Measurements from ENCODE around the gene SPAG17. TPM values are rescaled to one million over a fixed set of nuclear protein-coding genes. Genes with fewer than 3 reads are reported as not detected.

SPAG17 gene
- polyA plus RNA-seq, 1 donor: 1.4 TPM

DNA sequence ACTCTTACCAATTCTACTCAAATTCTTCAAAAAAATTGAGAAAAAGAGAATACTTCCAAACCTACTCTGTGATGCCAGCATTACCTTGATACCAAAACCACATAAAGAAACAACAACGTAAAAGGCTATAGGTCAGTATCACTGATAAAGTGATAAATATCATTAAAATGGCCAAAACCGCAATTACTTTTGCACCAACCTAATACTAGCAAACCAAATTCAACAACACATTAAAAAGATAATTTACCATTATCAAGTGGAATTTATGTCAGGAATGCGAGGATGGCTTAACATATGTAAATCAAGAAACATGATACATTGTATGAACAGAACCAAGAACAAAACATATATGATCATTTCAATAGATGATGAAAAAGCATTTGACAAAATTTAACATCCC, 7.0 kb downstream of the SPAG17 start:
- Histone ChIP-seq H3K4me1 (ENCODE audit: control insufficient read depth, insufficient read depth, low read length) (no peaks in the 10 kb centered on the region), H3K27ac (ENCODE audit: low read length) (no peak overlapping the region), H3K4me3 (ENCODE audit: low read length) (no peak overlapping the region), H3K36me3 (ENCODE audit: control insufficient read depth, insufficient read depth, low read length) (no peaks in the 10 kb centered on the region), H3K9me3 (ENCODE audit: control insufficient read depth, low read depth, low read length) (no peaks in the 10 kb centered on the region), H3K27me3 (ENCODE audit: control insufficient read depth, insufficient read depth, low read length) (no peaks in the 10 kb centered on the region)
- DNase-seq: no peak
- WGBS (ENCODE audit: insufficient coverage, low lambda C conversion rate): 94% methylated on average over 2 of the region's 3 CpGs

DNA sequence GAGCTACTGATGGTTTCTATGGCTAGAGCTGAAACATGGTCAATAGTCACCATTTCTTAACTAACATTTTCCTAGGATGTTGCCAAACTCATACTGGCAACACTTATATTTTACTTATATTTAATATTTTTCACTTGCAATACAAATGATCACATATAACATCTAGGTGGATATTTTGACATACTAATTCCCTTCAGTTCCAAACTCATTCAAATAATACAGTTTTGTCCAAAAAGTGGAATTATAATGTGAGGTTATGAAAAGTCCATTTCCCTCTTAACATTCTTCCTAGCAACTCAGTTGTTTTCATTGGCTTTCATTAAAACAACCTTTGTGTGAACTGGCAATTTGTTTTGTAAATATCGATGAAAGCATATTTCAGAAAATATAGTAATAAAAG, 16.0 kb downstream of the SPAG17 start:
- no peak for DNase-seq
- WGBS (ENCODE audit: insufficient coverage, low lambda C conversion rate): 100% methylated on average over 1 of the region's 1 CpG
- H3K27ac ChIP-seq (ENCODE audit: low read length): no peak overlapping the region

DNA sequence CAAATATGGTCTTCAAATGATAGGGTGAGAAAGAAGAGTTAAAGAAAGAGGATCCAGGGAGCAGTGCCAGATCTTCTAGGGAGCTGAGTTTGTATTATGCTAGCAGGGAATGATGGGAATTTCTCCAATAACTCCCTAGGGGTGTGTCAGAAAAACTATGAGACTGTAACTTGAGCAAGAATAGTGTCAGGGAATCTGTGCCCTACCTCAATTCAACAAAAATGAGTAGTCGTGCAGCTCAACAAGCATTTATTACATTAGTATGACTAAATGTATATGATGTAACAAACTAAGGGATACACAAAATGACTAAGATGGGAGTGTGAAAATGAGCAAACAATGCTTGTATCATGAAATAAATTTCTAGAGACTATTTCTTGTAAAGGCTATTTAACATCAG, 24.2 kb downstream of the SPAG17 start:
- no peak for DNase-seq
- 100% methylated on average over 1 of the region's 1 CpG for WGBS (ENCODE audit: insufficient coverage, low lambda C conversion rate)
- no peaks in the 10 kb centered on the region for H3K36me3 ChIP-seq (ENCODE audit: control insufficient read depth, insufficient read depth, low read length)
- no peaks in the 10 kb centered on the region for H3K27me3 ChIP-seq (ENCODE audit: control insufficient read depth, insufficient read depth, low read length)
- H3K27ac ChIP-seq (ENCODE audit: low read length): no peak overlapping the region
- no peaks in the 10 kb centered on the region for H3K9me3 ChIP-seq (ENCODE audit: control insufficient read depth, low read depth, low read length)
- no peak overlapping the region for H3K4me3 ChIP-seq (ENCODE audit: low read length)
- H3K4me1 ChIP-seq (ENCODE audit: control insufficient read depth, insufficient read depth, low read length): no peaks in the 10 kb centered on the region

More for the DNA sequence above, 16.0 kb downstream of the SPAG17 start:
- no peak overlapping the region for H3K4me3 ChIP-seq (ENCODE audit: low read length)
- no peaks in the 10 kb centered on the region for H3K36me3 ChIP-seq (ENCODE audit: control insufficient read depth, insufficient read depth, low read length)
- no peaks in the 10 kb centered on the region for H3K9me3 ChIP-seq (ENCODE audit: control insufficient read depth, low read depth, low read length)
- H3K27me3 ChIP-seq (ENCODE audit: control insufficient read depth, insufficient read depth, low read length): no peaks in the 10 kb centered on the region
- no peaks in the 10 kb centered on the region for H3K4me1 ChIP-seq (ENCODE audit: control insufficient read depth, insufficient read depth, low read length)

DNA sequence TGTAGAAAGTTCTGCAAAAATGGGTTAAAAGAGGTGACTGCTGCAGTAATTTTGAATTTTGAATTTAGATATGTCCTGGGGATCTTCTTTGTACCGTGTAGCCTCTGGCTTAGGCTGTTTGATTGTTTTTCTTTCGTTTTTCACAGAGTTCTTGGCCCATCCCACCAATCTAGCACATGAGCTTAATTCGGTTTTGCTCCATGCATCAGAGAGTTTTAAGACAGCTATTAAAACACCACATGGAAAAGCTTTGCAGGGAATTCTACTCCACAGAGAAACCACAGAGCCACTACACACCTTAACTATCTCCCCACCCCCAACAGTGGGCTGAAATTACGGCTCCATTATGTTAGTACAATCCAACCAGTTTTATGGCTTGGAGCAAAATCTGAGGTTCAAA, 25.5 kb downstream of the SPAG17 start:
- no peak for DNase-seq
- no peaks in the 10 kb centered on the region for H3K27me3 ChIP-seq (ENCODE audit: control insufficient read depth, insufficient read depth, low read length)

DNA sequence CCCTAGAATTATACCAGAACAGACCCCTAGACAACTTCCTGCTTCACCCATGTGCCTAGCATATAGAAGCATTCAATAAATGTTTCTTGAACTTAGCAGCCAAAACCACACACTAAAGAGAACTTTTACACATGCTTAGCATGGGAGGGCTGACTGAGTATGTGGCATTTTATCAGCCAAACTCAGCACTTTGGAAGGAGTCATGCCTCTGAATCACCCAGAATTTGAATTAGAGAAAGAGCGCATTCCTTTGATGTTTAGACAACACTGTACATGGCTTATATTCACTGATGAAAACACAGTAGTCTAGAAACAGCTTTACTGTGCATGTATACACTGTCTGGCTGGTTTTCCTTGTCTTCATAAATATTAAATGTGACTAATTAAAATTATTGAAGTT, 26.1 kb downstream of the SPAG17 start:
- DNase-seq: no peak
- Histone ChIP-seq H3K36me3 (ENCODE audit: control insufficient read depth, insufficient read depth, low read length) (no peaks in the 10 kb centered on the region), H3K27ac (ENCODE audit: low read length) (no peak overlapping the region), H3K27me3 (ENCODE audit: control insufficient read depth, insufficient read depth, low read length) (no peaks in the 10 kb centered on the region), H3K4me3 (ENCODE audit: low read length) (no peak overlapping the region), H3K9me3 (ENCODE audit: control insufficient read depth, low read depth, low read length) (no peaks in the 10 kb centered on the region), H3K4me1 (ENCODE audit: control insufficient read depth, insufficient read depth, low read length) (no peaks in the 10 kb centered on the region)
- WGBS (ENCODE audit: insufficient coverage, low lambda C conversion rate): no CpG with 5 or more reads among the region's 1 CpG

More for the DNA sequence above, 25.5 kb downstream of the SPAG17 start:
- Histone ChIP-seq H3K36me3 (ENCODE audit: control insufficient read depth, insufficient read depth, low read length) (no peaks in the 10 kb centered on the region), H3K4me1 (ENCODE audit: control insufficient read depth, insufficient read depth, low read length) (no peaks in the 10 kb centered on the region), H3K4me3 (ENCODE audit: low read length) (no peak overlapping the region), H3K27ac (ENCODE audit: low read length) (no peak overlapping the region), H3K9me3 (ENCODE audit: control insufficient read depth, low read depth, low read length) (no peaks in the 10 kb centered on the region)
- 100% methylated on average over 1 of the region's 4 CpGs for WGBS (ENCODE audit: insufficient coverage, low lambda C conversion rate)

DNA sequence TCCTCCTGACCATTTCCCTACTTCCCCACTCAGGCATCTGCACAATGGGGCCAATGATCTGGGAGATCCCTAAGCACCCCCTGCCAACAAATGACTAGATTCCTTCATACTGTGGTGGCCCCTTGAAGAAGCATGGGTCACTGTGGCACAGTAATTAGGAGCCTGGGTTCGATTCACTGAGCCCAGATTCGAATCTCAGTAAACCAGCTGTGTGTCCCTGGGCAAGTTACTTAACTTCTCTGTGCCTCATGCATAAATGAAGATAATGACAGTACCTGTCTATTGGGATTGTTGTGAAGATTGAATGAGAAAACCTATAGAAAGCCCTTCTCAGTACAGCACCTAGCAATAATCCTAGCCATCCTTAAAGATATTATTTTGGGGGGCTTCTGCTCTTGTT, 27.5 kb downstream of the SPAG17 start:
- WGBS (ENCODE audit: insufficient coverage, low lambda C conversion rate): no CpG with 5 or more reads among the region's 2 CpGs
- DNase-seq: no peak
- H3K36me3 ChIP-seq (ENCODE audit: control insufficient read depth, insufficient read depth, low read length): no peaks in the 10 kb centered on the region
- no peaks in the 10 kb centered on the region for H3K4me1 ChIP-seq (ENCODE audit: control insufficient read depth, insufficient read depth, low read length)
- no peak overlapping the region for H3K4me3 ChIP-seq (ENCODE audit: low read length)
- H3K9me3 ChIP-seq (ENCODE audit: control insufficient read depth, low read depth, low read length): no peaks in the 10 kb centered on the region
- no peak overlapping the region for H3K27ac ChIP-seq (ENCODE audit: low read length)
- no peaks in the 10 kb centered on the region for H3K27me3 ChIP-seq (ENCODE audit: control insufficient read depth, insufficient read depth, low read length)

DNA sequence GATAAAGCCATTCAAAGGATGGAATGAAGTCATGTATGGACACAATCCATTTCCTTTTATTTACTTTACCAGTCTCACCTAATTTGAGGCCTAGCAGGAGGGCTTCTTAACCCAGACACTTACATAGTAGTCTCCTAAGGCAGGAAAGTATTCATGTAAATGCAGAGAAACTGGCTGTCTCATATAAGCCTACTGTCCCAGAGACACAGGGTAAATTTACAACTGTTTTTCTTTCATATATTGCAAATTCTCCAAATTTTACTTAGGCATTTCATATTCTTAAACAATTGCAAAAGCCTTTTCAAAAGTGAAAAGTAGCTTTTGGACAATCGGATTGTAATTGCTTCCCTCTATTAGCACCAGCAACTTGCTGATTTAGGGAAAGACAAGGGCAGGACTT, 29.9 kb downstream of the SPAG17 start:
- no CpG with 5 or more reads among the region's 1 CpG for WGBS (ENCODE audit: insufficient coverage, low lambda C conversion rate)
- no peak overlapping the region for H3K4me3 ChIP-seq (ENCODE audit: low read length)
- H3K27me3 ChIP-seq (ENCODE audit: control insufficient read depth, insufficient read depth, low read length): no peaks in the 10 kb centered on the region
- H3K9me3 ChIP-seq (ENCODE audit: control insufficient read depth, low read depth, low read length): no peaks in the 10 kb centered on the region
- no peaks in the 10 kb centered on the region for H3K36me3 ChIP-seq (ENCODE audit: control insufficient read depth, insufficient read depth, low read length)
- DNase-seq: no peak
- no peaks in the 10 kb centered on the region for H3K4me1 ChIP-seq (ENCODE audit: control insufficient read depth, insufficient read depth, low read length)
- no peak overlapping the region for H3K27ac ChIP-seq (ENCODE audit: low read length)

DNA sequence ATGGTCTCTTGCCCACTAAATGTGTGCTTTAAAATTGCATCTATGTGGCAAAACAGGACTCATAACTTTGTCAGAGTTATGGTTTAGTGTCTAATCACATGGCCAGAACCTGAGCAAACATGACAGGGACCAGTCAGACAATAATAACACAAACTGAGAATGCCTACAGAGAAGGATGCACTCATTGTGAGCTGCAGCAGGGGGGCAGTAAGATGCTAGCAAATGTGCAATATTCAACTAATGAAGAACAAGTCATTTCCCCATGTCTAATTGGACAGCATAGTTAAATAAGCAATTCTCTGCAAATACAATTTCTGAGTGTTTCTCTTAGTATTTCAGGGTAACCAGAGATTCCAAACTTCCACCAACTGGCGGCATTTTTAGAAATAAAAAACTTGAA, 30.8 kb downstream of the SPAG17 start:
- Histone ChIP-seq H3K9me3 (ENCODE audit: control insufficient read depth, low read depth, low read length) (no peaks in the 10 kb centered on the region), H3K4me3 (ENCODE audit: low read length) (no peak overlapping the region), H3K4me1 (ENCODE audit: control insufficient read depth, insufficient read depth, low read length) (no peaks in the 10 kb centered on the region), H3K27me3 (ENCODE audit: control insufficient read depth, insufficient read depth, low read length) (no peaks in the 10 kb centered on the region), H3K27ac (ENCODE audit: low read length) (no peak overlapping the region), H3K36me3 (ENCODE audit: control insufficient read depth, insufficient read depth, low read length) (no peaks in the 10 kb centered on the region)
- WGBS (ENCODE audit: insufficient coverage, low lambda C conversion rate): no CpG with 5 or more reads among the region's 1 CpG
- no peak for DNase-seq

DNA sequence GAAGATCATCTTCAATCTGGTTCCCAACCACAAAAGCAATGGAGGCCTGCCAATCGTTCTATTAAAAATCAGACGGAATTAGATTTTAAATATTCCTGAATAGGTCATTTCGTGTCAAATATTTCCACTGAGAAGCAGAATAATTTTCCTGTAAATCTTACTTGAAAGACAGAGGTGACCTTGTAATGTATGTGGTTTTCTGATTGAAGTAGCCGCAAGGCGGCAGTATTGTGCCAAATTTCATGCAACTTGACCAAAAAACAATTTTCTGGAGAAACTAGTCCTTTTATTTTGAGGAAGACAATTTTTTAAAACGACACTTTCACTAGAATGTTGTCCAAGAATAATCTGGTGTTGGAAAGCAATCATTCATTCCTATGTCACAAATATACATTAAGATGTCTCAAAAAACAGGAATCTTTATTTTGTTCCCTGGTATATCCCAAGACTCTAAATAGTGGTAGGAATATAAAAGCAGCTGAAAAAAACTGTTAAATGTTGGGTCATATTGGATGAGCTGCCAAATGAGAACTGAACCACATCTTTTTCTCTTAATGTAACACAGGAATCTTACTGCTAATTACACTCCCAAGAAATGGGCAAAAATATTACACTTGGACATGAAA, 33.6 kb downstream of the SPAG17 start:
- peak; percentile 19 to 26 for DNase-seq
- Histone ChIP-seq H3K9me3 (ENCODE audit: control insufficient read depth, low read depth, low read length) (no peaks in the 10 kb centered on the region), H3K4me3 (ENCODE audit: low read length) (no peak overlapping the region), H3K4me1 (ENCODE audit: control insufficient read depth, insufficient read depth, low read length) (no peaks in the 10 kb centered on the region), H3K27me3 (ENCODE audit: control insufficient read depth, insufficient read depth, low read length) (no peaks in the 10 kb centered on the region), H3K27ac (ENCODE audit: low read length) (no peak overlapping the region), H3K36me3 (ENCODE audit: control insufficient read depth, insufficient read depth, low read length) (no peaks in the 10 kb centered on the region)
- no CpG with 5 or more reads among the region's 6 CpGs for WGBS (ENCODE audit: insufficient coverage, low lambda C conversion rate)

DNA sequence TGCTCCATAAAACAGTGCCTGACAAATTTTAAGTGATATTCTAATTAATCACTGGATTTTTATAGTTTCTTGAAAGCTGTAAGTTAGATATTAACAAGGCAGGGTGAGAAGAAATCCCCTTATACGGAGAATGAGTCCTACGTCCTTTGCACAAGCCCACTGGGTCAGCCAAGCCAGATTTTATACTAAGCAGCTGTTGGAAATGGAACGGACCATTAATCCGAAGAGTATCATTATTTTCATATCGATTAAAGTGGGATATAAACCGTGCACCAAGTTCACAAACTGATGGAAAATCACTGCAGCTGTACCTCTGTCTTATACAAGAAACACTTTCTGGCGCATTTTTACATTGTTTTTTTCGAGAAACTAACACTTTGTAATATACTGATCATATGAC, 35.2 kb downstream of the SPAG17 start:
- DNase-seq: no peak
- no peak overlapping the region for H3K27ac ChIP-seq (ENCODE audit: low read length)
- no peaks in the 10 kb centered on the region for H3K4me1 ChIP-seq (ENCODE audit: control insufficient read depth, insufficient read depth, low read length)
- 93% methylated on average over 2 of the region's 8 CpGs for WGBS (ENCODE audit: insufficient coverage, low lambda C conversion rate)
- no peaks in the 10 kb centered on the region for H3K9me3 ChIP-seq (ENCODE audit: control insufficient read depth, low read depth, low read length)
- H3K36me3 ChIP-seq (ENCODE audit: control insufficient read depth, insufficient read depth, low read length): no peaks in the 10 kb centered on the region
- H3K27me3 ChIP-seq (ENCODE audit: control insufficient read depth, insufficient read depth, low read length): no peaks in the 10 kb centered on the region
- no peak overlapping the region for H3K4me3 ChIP-seq (ENCODE audit: low read length)

DNA sequence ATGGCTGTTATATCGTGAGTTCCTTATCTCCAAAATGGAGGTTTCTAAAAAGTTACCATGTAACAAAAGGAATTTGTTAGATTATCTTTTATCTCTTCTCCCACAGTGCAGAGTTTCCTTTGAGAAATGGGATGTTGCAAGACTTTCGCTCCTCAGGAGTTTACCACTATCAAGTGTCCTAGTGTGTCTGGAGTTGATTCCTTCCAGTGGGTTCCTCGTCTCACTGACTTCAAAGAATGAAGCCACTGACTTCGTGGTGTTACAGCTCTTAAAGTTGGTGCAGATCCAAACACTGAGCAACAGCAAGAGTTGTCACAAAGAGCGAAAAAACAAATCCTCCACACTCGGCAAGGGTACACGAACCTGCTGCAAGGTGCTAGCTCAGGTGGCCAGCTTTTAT, 37.0 kb downstream of the SPAG17 start:
- H3K9me3 ChIP-seq (ENCODE audit: control insufficient read depth, low read depth, low read length): no peaks in the 10 kb centered on the region
- no peak for DNase-seq
- no peaks in the 10 kb centered on the region for H3K36me3 ChIP-seq (ENCODE audit: control insufficient read depth, insufficient read depth, low read length)
- H3K4me3 ChIP-seq (ENCODE audit: low read length): no peak overlapping the region
- no peak overlapping the region for H3K27ac ChIP-seq (ENCODE audit: low read length)
- H3K27me3 ChIP-seq (ENCODE audit: control insufficient read depth, insufficient read depth, low read length): peaks cover 3% of the 10 kb centered on the region
- no peaks in the 10 kb centered on the region for H3K4me1 ChIP-seq (ENCODE audit: control insufficient read depth, insufficient read depth, low read length)
- no CpG with 5 or more reads among the region's 7 CpGs for WGBS (ENCODE audit: insufficient coverage, low lambda C conversion rate)
